Measurements from ENCODE around the gene SEH1L.

Gene SEH1L

GRCh38 chr18:12958478-12958877 is 10.7 kb downstream of the SEH1L start:
- peaks cover 59% of the 10 kb centered on the region for H3K36me3 ChIP-seq (ENCODE audit: insufficient read depth, low read length)
- H3K4me1 ChIP-seq (ENCODE audit: insufficient read depth, low read length, poor library complexity, severe bottlenecking): peaks cover 8% of the 10 kb centered on the region
- no peaks in the 10 kb centered on the region for H3K9me2 ChIP-seq (replicated peaks; ENCODE audit: low read depth, low read length)
- no peaks in the 10 kb centered on the region for H3K27me3 ChIP-seq (ENCODE audit: insufficient read depth, low read length, poor library complexity, severe bottlenecking)
- H4K20me1 ChIP-seq (ENCODE audit: insufficient read depth, low read length, poor library complexity, severe bottlenecking): peaks cover 19% of the 10 kb centered on the region
- no peak overlapping the region for H3K4me3 ChIP-seq (ENCODE audit: low read length, poor library complexity, severe bottlenecking)
- peaks cover 63% of the 10 kb centered on the region for H3K79me2 ChIP-seq (ENCODE audit: insufficient read depth, low read length)
- no peaks in the 10 kb centered on the region for H3F3A ChIP-seq (ENCODE audit: low read depth)
- TF ChIP-seq EZH2phosphoT487 (IDR thresholded peaks at IDR 0.05; ENCODE audit: borderline replicate concordance): no peak
- TF ChIP-seq CTCF (conservative IDR thresholded peaks at IDR 0.05; ENCODE audit: low read length): no peak
- no peak overlapping the region for H3K9ac ChIP-seq (ENCODE audit: low read depth, low read length, poor library complexity, severe bottlenecking)
- H3K9me3 ChIP-seq (ENCODE audit: insufficient read depth, low read depth, low read length): peaks cover 8% of the 10 kb centered on the region; the same call in 1 of the 2 replicates
- no peak overlapping the region for H2AFZ ChIP-seq (ENCODE audit: low read length)
- no peak overlapping the region for H3K4me2 ChIP-seq (ENCODE audit: low read depth, low read length, poor library complexity, severe bottlenecking)

DNA sequence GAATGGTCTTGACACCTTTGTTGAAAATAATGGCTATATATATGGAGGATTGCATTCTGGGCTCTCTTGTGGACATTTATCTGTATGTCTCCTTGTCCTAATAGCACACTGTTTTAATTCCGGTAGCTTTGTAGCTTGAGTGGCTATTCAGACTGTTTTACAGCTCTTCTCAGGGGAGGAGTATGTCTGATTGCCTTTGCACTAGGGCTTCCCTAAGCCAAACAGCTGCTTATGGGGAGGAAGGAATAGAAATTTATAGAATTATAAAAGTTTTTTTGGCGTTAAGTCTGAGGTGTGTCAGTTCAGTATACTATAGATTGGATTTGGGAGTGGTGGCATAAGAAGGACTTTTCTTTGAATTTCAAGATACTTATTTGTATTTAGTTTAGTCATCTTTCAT is 12.6 kb downstream of the SEH1L start:
- Histone ChIP-seq H3K79me2 (ENCODE audit: insufficient read depth, low read length) (peaks cover 52% of the 10 kb centered on the region), H3K36me3 (ENCODE audit: insufficient read depth, low read length) (peaks cover 60% of the 10 kb centered on the region), H3K4me3 (ENCODE audit: low read length, poor library complexity, severe bottlenecking) (no peak overlapping the region), H3K27me3 (ENCODE audit: insufficient read depth, low read length, poor library complexity, severe bottlenecking) (no peaks in the 10 kb centered on the region), H2AFZ (ENCODE audit: low read length) (no peak overlapping the region), H3K9me2 (replicated peaks; ENCODE audit: low read depth, low read length) (no peaks in the 10 kb centered on the region), H3F3A (ENCODE audit: low read depth) (no peaks in the 10 kb centered on the region), H4K20me1 (ENCODE audit: insufficient read depth, low read length, poor library complexity, severe bottlenecking) (peaks cover 15% of the 10 kb centered on the region), H3K9me3 (ENCODE audit: insufficient read depth, low read depth, low read length) (peaks cover 8% of the 10 kb centered on the region; the same call in 1 of the 2 replicates), H3K9ac (ENCODE audit: low read depth, low read length, poor library complexity, severe bottlenecking) (no peak overlapping the region), H3K4me1 (ENCODE audit: insufficient read depth, low read length, poor library complexity, severe bottlenecking) (peaks cover 3% of the 10 kb centered on the region), H3K4me2 (ENCODE audit: low read depth, low read length, poor library complexity, severe bottlenecking) (no peak overlapping the region)
- TF ChIP-seq CTCF (conservative IDR thresholded peaks at IDR 0.05; ENCODE audit: low read length) (no peak), EZH2phosphoT487 (IDR thresholded peaks at IDR 0.05; ENCODE audit: borderline replicate concordance) (no peak)

GRCh38 chr18:12960853-12961397 is 13.1 kb downstream of the SEH1L start:
- Histone ChIP-seq H3K4me2 (ENCODE audit: low read depth, low read length, poor library complexity, severe bottlenecking) (no peak overlapping the region), H4K20me1 (ENCODE audit: insufficient read depth, low read length, poor library complexity, severe bottlenecking) (peaks cover 15% of the 10 kb centered on the region), H3F3A (ENCODE audit: low read depth) (no peaks in the 10 kb centered on the region), H3K9me3 (ENCODE audit: insufficient read depth, low read depth, low read length) (peaks cover 8% of the 10 kb centered on the region; the same call in 1 of the 2 replicates), H3K27me3 (ENCODE audit: insufficient read depth, low read length, poor library complexity, severe bottlenecking) (no peaks in the 10 kb centered on the region), H3K79me2 (ENCODE audit: insufficient read depth, low read length) (peaks cover 52% of the 10 kb centered on the region), H3K9me2 (replicated peaks; ENCODE audit: low read depth, low read length) (no peaks in the 10 kb centered on the region), H3K4me1 (ENCODE audit: insufficient read depth, low read length, poor library complexity, severe bottlenecking) (peaks cover 3% of the 10 kb centered on the region), H3K9ac (ENCODE audit: low read depth, low read length, poor library complexity, severe bottlenecking) (no peak overlapping the region), H2AFZ (ENCODE audit: low read length) (no peak overlapping the region), H3K36me3 (ENCODE audit: insufficient read depth, low read length) (peaks cover 61% of the 10 kb centered on the region), H3K4me3 (ENCODE audit: low read length, poor library complexity, severe bottlenecking) (no peak overlapping the region)
- no peak for TF ChIP-seq CTCF (conservative IDR thresholded peaks at IDR 0.05; ENCODE audit: low read length)
- TF ChIP-seq EZH2phosphoT487 (IDR thresholded peaks at IDR 0.05; ENCODE audit: borderline replicate concordance): no peak
